Right hindlimb (tissue), 1 donor: ENCODE results near the gene CALCB.
"Not testable (repeated sequence)": the region's sequence is repeated elsewhere in the genome, so short reads cannot be mapped to it uniquely, and the experiment has no call there.

ENCODE experiments used
- DNase-seq: peaks from one replicate; pipeline ENCODE4 v3.0.0-alpha.2; 2018

CALCB gene

GRCh38 chr11:15073361-15074205, at the start of gene CALCB:
Gene CALCB (plus strand): TSS chr11:15073593. CDS start chr11:15074719, 1,126 bp downstream.
- peak; percentile 38 for DNase-seq

- no peak for DNase-seq
Observed at GRCh38 chr11:15027011-15027410, 46.4 kb upstream of the CALCB start.

GRCh38 chr11:15027956-15028355, 45.4 kb upstream of the CALCB start:
- no peak for DNase-seq

GRCh38 chr11:15028379-15028778, 45.0 kb upstream of the CALCB start:
- DNase-seq, result no peak

- not testable (repeated sequence) for DNase-seq
Observed at GRCh38 chr11:15031945-15032344, 41.4 kb upstream of the CALCB start.

- peak; percentile 13 for DNase-seq
Observed at GRCh38 chr11:15034687-15035267, 38.6 kb upstream of the CALCB start.

GRCh38 chr11:15035283-15035682, 38.1 kb upstream of the CALCB start:
- DNase-seq, result no peak

- DNase-seq, result no peak
Observed at GRCh38 chr11:15038963-15039362, 34.4 kb upstream of the CALCB start.

- DNase-seq, result no peak
Observed at GRCh38 chr11:15045209-15045608, 28.2 kb upstream of the CALCB start.

GRCh38 chr11:15045891-15046290, 27.5 kb upstream of the CALCB start:
- DNase-seq, result no peak

- not testable (repeated sequence) for DNase-seq
Observed at GRCh38 chr11:15046673-15047072, 26.7 kb upstream of the CALCB start.

GRCh38 chr11:15048616-15049015, 24.8 kb upstream of the CALCB start:
- no peak for DNase-seq

- DNase-seq, result no peak
Observed at GRCh38 chr11:15053191-15053685, 20.2 kb upstream of the CALCB start.

- no peak for DNase-seq
Observed at GRCh38 chr11:15055620-15056356, 17.6 kb upstream of the CALCB start.

- no peak for DNase-seq
Observed at GRCh38 chr11:15057329-15057728, 16.1 kb upstream of the CALCB start.

- no peak for DNase-seq
Observed at GRCh38 chr11:15059132-15059915, 14.1 kb upstream of the CALCB start.

- no peak for DNase-seq
Observed at GRCh38 chr11:15062599-15062998, 10.8 kb upstream of the CALCB start.

- DNase-seq, result not testable (repeated sequence)
Observed at GRCh38 chr11:15069751-15070150, 3.6 kb upstream of the CALCB start.

- no peak for DNase-seq
Observed at GRCh38 chr11:15071556-15072255, 1.7 kb upstream of the CALCB start.

- no peak for DNase-seq
Observed at GRCh38 chr11:15072551-15073143, 746 bp upstream of the CALCB start.
